ENCODE results near the gene NUP93. TPM values are rescaled to one million over a fixed set of nuclear protein-coding genes. Genes with fewer than 3 reads are reported as not detected.
A peak's percentile ranks its signal among the peaks of the same experiment; 100 is the strongest.

NUP93 gene
- total and polyA plus RNA-seq, 2 of the 8 experiments (the other 6 are each of a cell fraction or from before 2014, with no cell fraction given) = 147 to 201 TPM

DNA sequence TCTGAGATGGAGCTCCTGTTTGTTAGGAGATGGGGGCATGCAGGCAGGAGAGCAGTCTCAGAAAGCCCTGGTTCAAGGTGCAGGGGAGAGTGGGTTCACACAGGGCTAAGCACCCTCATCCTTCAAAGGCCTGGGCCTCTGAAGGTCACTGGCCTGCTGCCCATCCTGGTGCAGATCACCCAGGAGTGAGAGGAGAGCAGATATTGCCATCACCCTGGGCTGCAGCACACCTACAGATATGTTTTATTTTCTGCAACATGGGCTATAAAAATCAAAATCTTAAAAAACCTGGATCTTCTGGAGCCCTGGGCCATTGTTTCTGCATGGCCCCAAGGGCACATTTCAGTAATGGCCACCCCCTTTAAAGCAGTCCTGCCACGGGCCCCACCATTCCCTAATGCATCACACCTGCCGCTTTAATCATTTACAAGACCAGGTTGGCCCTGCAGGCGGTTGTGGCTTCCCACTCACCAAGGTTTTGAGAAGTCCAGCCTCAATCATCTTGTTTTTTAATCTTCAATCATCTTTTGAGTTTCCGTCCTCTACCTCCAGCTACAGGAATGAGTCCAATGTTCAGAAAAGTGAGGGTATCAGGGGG is 20.4 kb upstream of the NUP93 start:
- Histone ChIP-seq H4K20me1 (replicated peaks in 1 of 2; ENCODE audit: control insufficient read depth in 1 of 2, insufficient read depth in 2 of 2, low read length in 2 of 2) (no peaks in the 10 kb centered on the region), H2AK5ac (ENCODE audit: low read depth, low read length) (no peak overlapping the region), H3K36me3 (ENCODE audit: control insufficient read depth in 2 of 4, insufficient read depth in 4 of 4, low read length in 3 of 4) (no peaks in the 10 kb centered on the region), H3K27me3 (replicated peaks in 1 of 4; ENCODE audit: control insufficient read depth in 3 of 4, extremely low read depth in 1 of 4, insufficient read depth in 3 of 4, low read length in 3 of 4) (no peaks in the 10 kb centered on the region), H3K4me2 (ENCODE audit: insufficient read depth in 1 of 2, low read depth in 2 of 2, low read length in 2 of 2) (no peak overlapping the region), H4K5ac (ENCODE audit: insufficient read length, low read depth, low read length) (no peak overlapping the region), H3K9ac (replicated peaks in 1 of 4; ENCODE audit: extremely low read depth in 1 of 4, low read depth in 3 of 4, low read length in 3 of 4) (no peak overlapping the region), H3K23me2 (ENCODE audit: low read depth, low read length) (no peaks in the 10 kb centered on the region), H3K18ac (ENCODE audit: extremely low read depth, low read length) (no peak overlapping the region), H2AFZ (ENCODE audit: low read length) (no peak overlapping the region), H3K9me3 (ENCODE audit: insufficient read depth in 2 of 2, low read depth in 1 of 2, low read length in 1 of 2) (no peaks in the 10 kb centered on the region), H2BK5ac (ENCODE audit: low read depth, low read length) (no peak overlapping the region), H3K56ac (replicated peaks; ENCODE audit: insufficient read length, low read depth, low read length) (no peak overlapping the region), H4K8ac (ENCODE audit: extremely low read depth, insufficient read depth, low read length) (no peak overlapping the region), H2BK12ac (ENCODE audit: low read depth, low read length) (no peak overlapping the region), H3K14ac (ENCODE audit: insufficient read length) (no peak overlapping the region), H2BK15ac (ENCODE audit: low read length) (0 out of 2 replicates have a peak overlapping the region, but pooled peaks have one; percentile 65), H3K79me1 (ENCODE audit: low read depth, low read length) (no peaks in the 10 kb centered on the region), H2BK20ac (ENCODE audit: low read length) (no peak overlapping the region), H2BK120ac (replicated peaks; ENCODE audit: low read depth, low read length) (no peak overlapping the region), H3K79me2 (ENCODE audit: control insufficient read depth in 1 of 2, insufficient read depth in 2 of 2, low read length in 2 of 2) (no peaks in the 10 kb centered on the region), H3K4ac (replicated peaks; ENCODE audit: insufficient read length, low read depth, low read length) (no peak overlapping the region), H3K23ac (ENCODE audit: insufficient read length) (no peak overlapping the region), H3K4me1 (replicated peaks in 1 of 4; ENCODE audit: control insufficient read depth in 3 of 4, insufficient read depth in 4 of 4, low read length in 3 of 4) (no peaks in the 10 kb centered on the region), H3K27ac (ENCODE audit: low read depth, low read length) (no peak overlapping the region), H3K4me3 (ENCODE audit: extremely low read depth in 1 of 4, insufficient read depth in 2 of 4, low read depth in 3 of 4, low read length in 4 of 4) (no peak overlapping the region), H4K91ac (replicated peaks; ENCODE audit: insufficient read length, low read length) (no peak overlapping the region)
- FAIRE-seq = no peak
- ChIA-PET POLR2A (ENCODE audit: partially characterized antibody) (interaction anchor here (1.2 kb wide), 1 partner anchor 33 kb away, joined by 3 read pairs; no protein-coding TSS in a partner anchor), CTCF (ENCODE audit: partially characterized antibody) (interaction anchor here (0.6 to 1.3 kb wide), 3 partner anchors 8 to 80 kb away, joined by 3 to 5 read pairs (median 3); no protein-coding TSS in a partner anchor)
- no peak for DNase-seq (ENCODE audit: low read depth in 1 of 2, low spot score in 2 of 2)
- no peak for TF ChIP-seq ZNF274 (IDR thresholded peaks at IDR 0.05; ENCODE audit: borderline replicate concordance, extremely low read depth, low read length)
- no peak for TF ChIP-seq GABPA (IDR thresholded peaks at IDR 0.05; ENCODE audit: borderline replicate concordance, insufficient read depth, low read length)
- TF ChIP-seq JUN (IDR thresholded peaks at IDR 0.05; ENCODE audit: low read depth, low read length) = no peak
- no peak for TF ChIP-seq SAP30 (IDR thresholded peaks at IDR 0.05; ENCODE audit: insufficient read depth, insufficient replicate concordance, low read length)
- TF ChIP-seq SUZ12 (IDR thresholded peaks at IDR 0.05; ENCODE audit: low read length) = no peak
- no peak for TF ChIP-seq TAF1 (IDR thresholded peaks at IDR 0.05; ENCODE audit: low read depth, low read length)
- no peak for TF ChIP-seq SP1 (IDR thresholded peaks at IDR 0.05; ENCODE audit: low read depth, low read length)
- no peak for TF ChIP-seq CHD2 (IDR thresholded peaks at IDR 0.05; ENCODE audit: low read length)
- TF ChIP-seq ASH2L (IDR thresholded peaks at IDR 0.05; ENCODE audit: low read length) = no peak
- TF ChIP-seq EP300 (IDR thresholded peaks at IDR 0.05; ENCODE audit: borderline replicate concordance in 1 of 2, low read depth in 2 of 2, low read length in 2 of 2) = no peak
- TF ChIP-seq SP2 (IDR thresholded peaks at IDR 0.05; ENCODE audit: low read length) = no peak
- WGBS, 2 experiments (ENCODE audit: extremely low coverage in 1 of 2, insufficient coverage in 1 of 2, insufficient read length in 1 of 2, insufficient replicate concordance in 2 of 2, low coverage in 1 of 2, low lambda C conversion rate in 2 of 2, missing lambda C conversion rate in 1 of 2) = 90% methylated on average over 4 of the region's 4 CpGs; no CpG with 5 or more reads in 1 of the 2 experiments

All from H1 (cell line).